SK-MEL-5 (cell line): ENCODE measurements around the gene SMCO2. TPM values are rescaled to one million over a fixed set of nuclear protein-coding genes. Genes with fewer than 3 reads are reported as not detected.

Source experiments
- DNase-seq: peaks from one replicate; pipeline ENCODE4 v3.0.0-alpha.2; 2016; ENCODE audit warnings: low read depth, low spot score
- in situ Hi-C: cut with HindIII; loops from 2 replicates; pipeline ENCODE4 v1.10.0; 2016; ENCODE audit warnings: low sequenced_read_pairs, high pct_unique_total_duplicates, low pct_unique_long_range_greater_than_20kb
- total RNA-seq: library from RNA; depleted of rRNA; stranded (reverse); fragments of >200 nt; shearing (Covaris generic); gene quantifications from 2 replicates; pipeline ENCODE4 v1.2.3, GENCODE V29; 2014

SMCO2 gene
- total RNA-seq, 1 experiment from 2014 or later = not detected

GRCh38 chr12:27449026-27449425 is 2.5 kb downstream of the SMCO2 start:
- in situ Hi-C loops = no loop called here
- no peak for DNase-seq

- in situ Hi-C loops = no loop called here
- no peak for DNase-seq
Measured at GRCh38 chr12:27449893-27450534, 3.5 kb downstream of the SMCO2 start.

DNA sequence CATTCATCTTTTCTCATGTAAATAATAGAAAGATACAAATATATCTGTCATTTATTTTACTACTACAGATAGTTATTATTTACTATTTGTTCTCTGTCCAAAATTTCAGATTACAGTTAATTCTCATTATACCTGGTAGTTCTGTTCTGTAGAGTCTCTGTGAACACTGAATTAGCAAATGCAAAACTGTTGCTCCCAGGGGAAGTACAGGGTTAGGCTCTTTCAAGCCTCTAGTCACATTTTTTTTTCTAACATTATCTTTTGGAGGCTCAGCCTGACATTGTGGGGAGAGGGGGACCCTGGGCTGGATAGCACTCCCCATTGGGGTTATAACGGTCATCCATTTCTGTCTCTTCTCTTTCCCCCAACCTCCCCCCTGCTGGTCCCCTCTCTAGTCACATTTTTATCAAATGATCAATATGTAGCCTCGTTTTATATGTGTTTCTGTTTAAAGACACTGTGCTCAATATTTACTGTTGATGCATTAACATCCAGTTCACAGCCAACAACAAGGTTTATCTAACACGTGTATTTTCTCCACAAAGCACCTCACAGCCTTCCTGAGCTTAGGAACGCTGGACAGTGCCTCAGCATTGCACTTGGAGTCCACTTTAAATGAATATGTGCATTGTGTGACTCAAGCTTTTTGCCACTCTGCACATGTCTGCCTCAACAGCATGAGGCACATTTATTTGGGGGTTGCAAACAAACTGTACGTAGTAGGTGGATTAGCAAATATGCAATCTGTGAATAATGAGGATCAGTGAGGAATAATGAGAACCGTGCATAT is 4.7 kb downstream of the SMCO2 start:
- no peak for DNase-seq
- in situ Hi-C loops = no loop called here

GRCh38 chr12:27453421-27453820 is 6.9 kb downstream of the SMCO2 start:
- in situ Hi-C loops = no loop called here
- no peak for DNase-seq

- in situ Hi-C loops = no loop called here
- DNase-seq = no peak
Measured at GRCh38 chr12:27455589-27455988, 9.1 kb downstream of the SMCO2 start.

GRCh38 chr12:27456618-27457017 is 10.1 kb downstream of the SMCO2 start:
- in situ Hi-C loops = no loop called here

DNA sequence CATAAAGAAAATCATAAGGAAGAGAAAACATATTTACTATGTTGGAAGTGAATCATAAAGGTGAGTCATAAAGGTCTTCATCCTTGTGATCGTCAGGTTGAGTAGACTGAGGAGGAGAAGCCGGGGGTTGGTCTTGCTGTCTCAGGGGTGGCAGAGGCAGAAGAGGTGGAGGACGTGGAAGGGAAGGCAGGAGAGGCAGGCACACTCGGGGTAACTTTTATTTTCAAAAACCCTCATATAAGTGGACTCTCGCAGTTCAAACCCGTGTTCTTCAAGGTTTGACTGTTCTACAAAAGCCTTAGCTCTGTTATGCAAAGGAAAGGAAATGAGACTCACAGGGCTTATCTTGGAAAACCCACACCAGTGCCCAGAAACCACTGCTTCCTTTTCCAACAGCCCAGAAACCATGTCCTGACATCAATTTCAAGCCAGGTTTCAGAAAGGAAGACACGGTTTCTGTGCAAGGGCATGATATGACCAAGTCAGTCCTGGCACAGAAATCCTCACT is 14.0 kb downstream of the SMCO2 start:
- in situ Hi-C loops = no loop called here
- no peak for DNase-seq

More at GRCh38 chr12:27456618-27457017, 10.1 kb downstream of the SMCO2 start:
- no peak for DNase-seq

DNA sequence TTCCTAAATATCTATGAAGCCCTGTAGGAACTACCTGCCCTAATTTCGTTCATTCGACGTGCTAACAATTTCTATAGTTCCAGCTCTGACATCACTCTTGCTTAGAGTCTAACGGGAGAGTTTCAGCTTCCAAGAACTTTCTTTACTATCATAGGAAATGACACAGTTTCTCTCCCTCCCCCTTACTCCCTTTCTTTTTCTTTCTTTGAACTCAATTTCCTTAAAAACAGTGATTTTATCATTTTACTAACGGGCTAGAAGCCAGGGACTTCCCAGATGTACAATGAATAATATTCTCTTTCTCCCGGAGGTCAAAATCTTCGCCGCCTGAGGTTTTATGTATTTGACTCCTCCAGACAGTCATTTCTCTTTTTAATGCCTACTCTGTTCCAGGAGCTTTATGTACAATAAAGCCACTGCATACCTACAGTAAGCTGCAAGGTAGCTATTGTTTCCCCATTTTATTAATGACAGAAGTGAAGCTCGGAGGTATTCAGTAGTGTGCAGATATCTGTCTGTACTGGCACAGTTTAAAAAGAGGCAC is 15.7 kb downstream of the SMCO2 start:
- in situ Hi-C loops = no loop called here
- peak; percentile 2 for DNase-seq

GRCh38 chr12:27462851-27463250 is 16.3 kb downstream of the SMCO2 start:
- in situ Hi-C loops = no loop called here
- no peak for DNase-seq

- DNase-seq = no peak
- in situ Hi-C loops = no loop called here
Measured at GRCh38 chr12:27463511-27464219, 17.1 kb downstream of the SMCO2 start.

DNA sequence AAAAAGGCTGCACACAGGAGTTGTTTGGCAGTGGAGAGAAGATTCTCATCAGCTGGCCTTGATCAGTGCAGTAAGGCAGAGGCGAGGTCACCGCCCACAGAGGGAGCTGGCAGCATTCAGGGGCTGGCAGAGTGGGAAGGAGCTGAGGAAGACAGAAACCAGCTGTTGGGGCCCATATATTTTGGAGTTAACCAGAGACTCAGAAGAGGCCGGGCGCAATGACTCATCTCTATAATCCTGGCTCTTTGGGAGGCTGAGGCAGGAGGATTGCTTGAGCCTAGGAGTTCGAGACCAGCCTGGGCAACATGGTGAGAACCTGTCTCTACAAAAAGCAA is 17.7 kb downstream of the SMCO2 start:
- in situ Hi-C loops = no loop called here
- no peak for DNase-seq

DNA sequence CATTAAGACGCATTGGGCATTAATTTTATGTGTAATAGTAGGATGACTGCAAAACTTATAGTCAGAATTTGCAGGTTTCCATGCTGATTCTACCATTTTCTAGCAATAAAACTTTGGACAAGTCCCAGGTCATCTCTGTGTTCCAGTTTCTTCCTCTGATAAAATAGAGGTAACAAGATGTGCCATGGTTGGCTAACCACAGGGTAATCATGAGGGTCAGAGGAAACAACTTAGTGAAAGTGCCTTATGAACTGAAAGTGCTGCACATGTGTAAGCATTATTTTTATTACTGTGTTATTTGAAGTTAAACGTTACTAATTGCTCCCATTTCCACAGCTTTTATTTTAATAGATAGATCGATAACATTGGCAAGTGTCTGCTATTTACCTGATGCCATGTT is 21.1 kb downstream of the SMCO2 start:
- in situ Hi-C loops = no loop called here
- DNase-seq = no peak

DNA sequence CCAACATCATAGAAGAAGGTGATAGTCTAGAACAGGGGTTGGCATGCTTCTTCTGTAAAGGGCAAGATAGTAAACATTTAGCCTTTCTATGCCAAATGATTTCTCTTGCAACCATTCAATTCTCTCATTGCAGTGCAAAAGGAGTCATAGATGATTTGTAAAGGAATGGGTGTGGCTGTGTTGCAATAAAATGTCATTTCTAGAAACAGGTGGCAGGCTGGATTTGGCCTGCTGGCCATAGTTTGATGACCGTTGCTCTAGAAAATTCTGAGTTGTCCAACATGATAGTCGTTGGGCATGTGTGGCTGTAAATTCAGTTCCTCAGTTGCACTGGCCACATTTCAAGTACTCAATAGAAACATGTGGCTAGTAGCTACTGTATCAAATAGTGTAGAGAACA is 21.7 kb downstream of the SMCO2 start:
- in situ Hi-C loops = no loop called here
- no peak for DNase-seq

DNA sequence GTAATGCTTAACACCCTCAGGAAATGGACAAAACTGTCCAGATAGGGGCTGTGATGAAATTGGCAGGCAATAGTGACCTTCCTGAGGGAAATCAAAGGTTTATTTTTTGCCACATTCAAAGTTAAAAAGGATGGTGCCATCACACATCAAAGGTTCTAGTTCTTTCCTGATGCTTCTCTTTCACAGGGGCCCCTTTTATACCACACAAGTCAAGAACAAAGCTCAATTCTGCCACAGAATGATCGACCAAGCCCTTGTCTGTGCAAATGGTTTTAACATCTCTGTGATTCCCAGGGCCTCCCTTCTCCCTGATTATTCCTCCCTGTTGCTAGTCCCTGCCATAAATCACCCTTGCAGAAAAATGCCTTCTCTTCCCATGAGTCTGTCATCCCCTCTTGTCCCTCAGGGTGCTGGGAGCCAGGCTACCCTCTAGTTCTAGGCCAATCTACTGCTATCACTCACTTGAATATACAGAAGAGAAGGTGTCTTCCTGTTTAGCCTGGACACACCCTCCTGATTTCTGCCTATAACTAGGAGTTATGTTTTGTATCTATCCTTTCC is 22.7 kb downstream of the SMCO2 start:
- no peak for DNase-seq
- in situ Hi-C loops = no loop called here

DNA sequence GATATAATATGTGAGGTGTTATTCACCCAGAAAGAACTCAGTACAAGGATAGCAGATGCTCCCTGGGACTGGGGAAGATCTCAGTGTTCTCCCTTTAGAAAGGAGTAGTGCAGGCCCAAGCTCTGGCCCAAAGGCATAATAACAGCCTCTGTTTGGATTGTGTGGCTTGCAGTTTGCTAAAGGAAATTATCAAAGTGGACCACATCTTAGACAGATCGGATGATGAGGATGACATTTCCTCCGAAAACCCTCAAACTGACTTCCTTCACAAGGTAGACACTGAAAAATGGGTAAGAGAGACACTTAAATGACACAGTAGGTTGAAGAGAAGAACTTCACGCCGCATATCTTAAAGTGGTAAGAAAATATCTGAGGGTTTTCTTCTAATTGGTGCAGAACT is 26.1 kb downstream of the SMCO2 start:
- DNase-seq = no peak
- in situ Hi-C loops = no loop called here

DNA sequence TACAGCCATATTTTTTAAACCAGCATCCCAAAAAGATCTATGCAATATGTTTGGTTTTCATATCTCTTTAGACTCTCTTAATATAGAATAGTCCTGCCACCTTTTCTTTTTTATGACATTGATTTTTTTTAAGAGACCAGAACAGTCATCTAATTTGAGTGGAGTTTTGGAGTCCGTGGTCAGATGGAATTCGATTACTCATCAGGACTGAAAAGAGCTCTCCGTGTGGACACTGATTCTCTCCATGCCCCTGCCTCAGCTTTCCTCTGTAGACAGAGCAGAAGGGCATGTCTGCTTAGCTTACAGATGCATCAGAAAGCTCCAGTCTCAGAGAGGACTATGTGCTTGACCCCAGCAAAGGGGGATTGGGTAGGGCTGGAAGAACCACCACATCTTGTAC is 27.8 kb downstream of the SMCO2 start:
- DNase-seq = no peak
- in situ Hi-C loops = no loop called here

DNA sequence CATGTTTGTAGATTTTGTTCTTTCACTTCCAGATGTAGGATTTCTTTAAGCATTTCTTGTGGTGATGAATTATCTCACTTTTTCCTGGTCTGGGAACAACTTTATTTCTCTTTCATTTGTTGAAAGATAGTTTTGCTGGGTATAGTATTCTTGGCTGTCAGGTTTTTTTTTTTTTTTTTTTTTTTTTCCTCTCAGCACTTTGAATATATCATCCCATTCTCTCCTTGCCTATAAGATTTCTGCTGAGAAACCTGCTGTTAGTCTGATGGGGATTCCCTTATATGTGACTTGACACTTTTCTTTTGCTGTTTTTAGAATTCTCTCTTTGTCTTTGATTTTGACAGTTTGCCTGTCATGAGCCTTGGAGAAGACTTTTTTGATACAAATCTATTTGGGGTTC is 30.5 kb downstream of the SMCO2 start:
- in situ Hi-C loops = no loop called here
- DNase-seq = no peak

DNA sequence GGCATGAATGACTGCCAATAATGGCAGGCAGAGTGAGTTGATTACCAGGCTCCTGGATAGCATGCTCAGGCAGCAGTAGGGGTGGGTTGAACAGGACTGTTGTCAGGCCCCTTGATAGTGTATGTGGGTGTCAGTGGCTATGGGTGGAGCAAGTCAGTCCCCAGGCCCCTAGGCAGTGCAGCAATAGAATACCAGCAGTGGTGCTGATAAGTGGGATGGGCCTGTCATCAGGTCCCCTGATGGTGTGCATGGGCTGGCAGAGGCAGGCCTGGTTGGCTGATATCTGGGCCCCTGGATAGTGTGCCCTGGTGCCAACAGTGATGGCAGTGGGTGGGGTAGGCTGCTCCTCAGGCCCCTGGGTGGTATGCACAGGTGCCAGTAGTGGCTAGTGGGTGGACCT is 32.4 kb downstream of the SMCO2 start:
- DNase-seq = no peak
- in situ Hi-C loops = no loop called here
